Heart right ventricle (tissue), 16 donors: ENCODE measurements around the gene LURAP1L. TPM values are rescaled to one million over a fixed set of nuclear protein-coding genes. Genes with fewer than 3 reads are reported as not detected.

Source experiments
- ATAC-seq, 8 donors: fragments of 200-7000 bp; cut with Tn5 transposase; one replicate each; pipeline ENCODE4 v1.9.1; 2020; ENCODE audit warnings: mild to moderate bottlenecking in 8 of 8, moderate library complexity in 8 of 8, moderate number of reproducible peaks in 1 of 8
- DNase-seq, 2 donors: peaks; one replicate each; pipeline ENCODE4 v3.0.0-alpha.2; 2020
- H3K27ac ChIP-seq, 10 donors: fragments of 200-600 bp; sonication (generic) in 2 of 10; one replicate each; pipeline versions ENCODE4 v1.5.0 to v1.8.0; 2020 to 2022; ENCODE audit warnings: mild to moderate bottlenecking in 3 of 10
- H3K27me3 ChIP-seq, 7 donors: fragments of 200-600 bp; one replicate each; pipeline ENCODE4 v1.8.0; 2021 to 2022; ENCODE audit warnings: mild to moderate bottlenecking in 2 of 7
- H3K36me3 ChIP-seq, 9 donors: fragments of 200-600 bp; sonication (generic) in 1 of 9; one replicate each; pipeline versions ENCODE4 v1.5.0 to v1.8.0; 2020 to 2022; ENCODE audit warnings: mild to moderate bottlenecking in 2 of 9
- H3K4me1 ChIP-seq, 9 donors: fragments of 200-600 bp; sonication (generic) in 1 of 9; one replicate each; pipeline versions ENCODE4 v1.5.0 to v1.8.0; 2020 to 2022; ENCODE audit warnings: mild to moderate bottlenecking in 4 of 9
- H3K4me3 ChIP-seq, 10 donors: fragments of 200-600 bp; sonication (generic) in 2 of 10; one replicate each; pipeline versions ENCODE4 v1.5.0 to v1.8.0; 2020 to 2022; ENCODE audit warnings: mild to moderate bottlenecking in 7 of 10, moderate library complexity in 2 of 10
- H3K9me3 ChIP-seq, 11 donors: fragments of 200-600 bp in 10 of 11; sonication (generic) in 2 of 11; one replicate each; pipeline versions ENCODE4 v1.5.0 to v1.8.0; 2013 to 2022; ENCODE audit warnings: mild to moderate bottlenecking in 2 of 11, control low read depth in 1 of 11, moderate library complexity in 1 of 11
- CTCF ChIP-seq, 9 donors: fragments of 200-600 bp; sonication (generic) in 2 of 9; IDR thresholded peaks; one replicate each; pipeline versions ENCODE4 v1.5.0 to v1.8.0; 2021 to 2022; ENCODE audit warnings: antibody characterized with exemption in 9 of 9, mild to moderate bottlenecking in 5 of 9, moderate library complexity in 1 of 9
- WGBS, 2 donors: extraction: QIAGEN DNeasy Blood & Tissue Kit; methylation state at CpG; one replicate each; pipeline ENCODE4 v1.1.7; 2013; ENCODE audit warnings: inconsistent platforms in 1 of 2; 5-methylcytosine and 5-hydroxymethylcytosine counted together
- intact Hi-C, 10 donors: fragments of 100-400 bp; cut with DNase I; formaldehyde crosslinking; loops; one replicate each; pipeline versions ENCODE4 v1.11.1 to v1.14.2; 2022
- polyA plus RNA-seq, 2 donors: library from polyadenylated mRNA; stranded (reverse); fragments of 200-250 nt; gene quantifications; one replicate each; pipeline ENCODE4 v1.2.3, GENCODE V29; 2013
- total RNA-seq, 10 donors: library from RNA; stranded (reverse); fragmentation: NEBNext Ultra II Directional in 3 of 10; extraction: Animal tissue kit (Norgen Biotek cat#: 25700) in 3 of 10; gene quantifications; one replicate each; pipeline versions ENCODE4 v1.2.1 to v1.2.4, GENCODE V29; 2021 to 2023
- donor health status: Arrhythmogenic right ventricular cardiomyopathy.
- donor health status: ischemic (EF 13 %, LVEDD 7.1; RV severe dilation, severe dysfunction).
- donor health status: healthy with polysubstance abuse.
- donor health status: DM: no; HTN: yes; CAD: no.
- donor health status: DM: no; HTN: no; CAD: no.
- donor health status: ischemic (EF 25% LVEDD 6.9; RV normal size, moderate dysfunction).
- donor health status: ischemic (EF 25% LVEDD 5.7; RV mildly dilated, moderate dysfunction).
- donor health status: healthy.
- donor health status: DM: yes; HTN: yes; CAD: no.
- donor health status: Ischemic cardiomyopathy.
- donor health status: ischemic (EF 35%, LVEDD 5.7; RV mildly dilated, moderate dysfunction).
- donor health status: nonischemic (EF 11% LVEDD 7.7; RV severe dilation, severe dysfunction).
- donor health status: DM: yes; HTN: yes; CAD: no.
- donor health status: PGD.
- donor health status: ischemic (EF 29% LVEDD 5.4; RV normal size, mild dysfunction).
- donor health status: nonischemic (EF 23%, LVEDD 6.1; RV moderate dilation, normal function).

Gene LURAP1L
- total and polyA plus RNA-seq, 12 donors: 1.2 to 4.6 (median 2.2) TPM

DNA sequence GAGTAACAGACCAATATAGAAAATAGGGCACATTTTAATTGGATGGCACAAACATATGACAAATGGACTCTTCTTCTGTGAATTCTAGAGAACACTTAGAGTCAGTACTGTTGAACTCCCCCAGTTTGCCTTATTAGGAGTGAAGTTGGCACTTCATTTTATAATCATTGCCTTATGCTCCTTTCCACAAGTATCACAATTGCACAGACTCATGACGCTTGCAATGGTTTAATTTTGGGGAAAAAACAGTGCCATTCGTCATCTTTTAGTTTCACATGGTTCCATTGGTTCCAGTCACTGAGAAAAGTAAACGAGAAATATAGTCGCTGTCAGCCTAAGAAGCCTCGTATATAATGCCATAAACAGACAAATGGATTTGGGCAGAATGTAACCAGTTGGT, 71.2 kb downstream of the LURAP1L start:
- intact Hi-C loops: no loop called here
- Histone ChIP-seq H3K36me3 (no peaks in the 10 kb centered on the region), H3K9me3 (peaks cover 0 to 10% (median 0%) of the 10 kb centered on the region in 11 donors), H3K27ac (no peak overlapping the region), H3K27me3 (no peaks in the 10 kb centered on the region), H3K4me3 (no peak overlapping the region), H3K4me1 (no peaks in the 10 kb centered on the region)
- DNase-seq (no peak), ATAC-seq (no peak)
- TF ChIP-seq CTCF (IDR thresholded peaks at IDR 0.05): no peak
- WGBS, 2 donors: 92 to 95% methylated on average over 5 of the region's 5 CpGs

DNA sequence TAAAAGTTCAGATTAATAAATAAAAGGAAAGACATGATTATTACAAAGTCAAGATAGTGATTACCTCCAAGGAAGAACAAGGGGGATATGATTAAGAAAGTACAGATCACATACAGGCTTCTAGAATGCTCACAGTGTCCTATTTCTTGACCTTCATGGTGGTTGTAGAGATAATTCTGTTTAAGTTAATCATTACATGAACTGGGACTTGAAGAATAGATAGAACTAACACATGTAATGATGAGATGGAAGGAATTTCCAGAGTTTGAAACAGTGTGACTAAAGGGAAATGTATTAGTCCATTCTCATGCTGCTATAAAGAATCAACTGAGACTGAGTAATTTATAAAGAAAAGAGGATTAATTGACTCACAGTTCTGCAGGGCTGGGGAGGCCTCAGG, 72.7 kb downstream of the LURAP1L start:
- Histone ChIP-seq H3K9me3 (peaks cover 0 to 10% (median 0%) of the 10 kb centered on the region in 11 donors), H3K36me3 (no peaks in the 10 kb centered on the region), H3K4me3 (no peak overlapping the region), H3K27me3 (no peaks in the 10 kb centered on the region), H3K27ac (no peak overlapping the region), H3K4me1 (no peaks in the 10 kb centered on the region)
- no peak for TF ChIP-seq CTCF (IDR thresholded peaks at IDR 0.05)
- intact Hi-C loops: no loop called here
- no peak for ATAC-seq
- no peak for DNase-seq

DNA sequence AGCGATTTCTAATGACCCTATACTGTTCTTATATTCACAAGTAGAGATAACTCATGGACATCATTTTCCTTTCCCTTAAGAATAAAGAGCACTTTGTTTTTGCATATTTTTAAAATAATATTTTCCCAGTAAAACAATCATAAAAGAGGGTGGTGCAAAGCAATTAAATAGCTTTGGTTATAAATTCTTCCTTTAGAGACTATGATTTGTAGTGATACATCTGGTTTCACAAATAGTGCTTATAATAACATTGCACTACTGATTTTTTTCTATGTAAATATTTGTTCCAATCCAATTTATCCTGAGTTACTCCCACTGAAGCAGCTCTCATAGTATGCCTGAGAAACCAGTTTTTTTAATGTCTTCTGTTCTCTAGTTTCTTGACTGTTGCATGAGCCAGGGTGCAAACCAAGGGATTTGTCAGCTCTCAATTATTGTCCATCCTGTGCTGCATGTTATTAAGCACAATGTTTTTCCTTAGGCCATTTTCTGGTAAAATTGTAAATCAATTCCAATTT, 74.7 kb downstream of the LURAP1L start:
- Histone ChIP-seq H3K27ac (no peak overlapping the region), H3K9me3 (peaks cover 0 to 10% (median 0%) of the 10 kb centered on the region in 11 donors), H3K36me3 (no peaks in the 10 kb centered on the region), H3K27me3 (no peaks in the 10 kb centered on the region), H3K4me3 (no peak overlapping the region), H3K4me1 (no peaks in the 10 kb centered on the region)
- no peak for TF ChIP-seq CTCF (IDR thresholded peaks at IDR 0.05)
- 77 to 89% methylated on average over 1 of the region's 1 CpG for WGBS, 2 donors
- intact Hi-C loops: no loop called here
- no peak for DNase-seq
- ATAC-seq: no peak

- DNase-seq (no peak), ATAC-seq (no peak)
- no peaks in the 10 kb centered on the region for H3K4me1 ChIP-seq
- TF ChIP-seq CTCF (IDR thresholded peaks at IDR 0.05): no peak
- H3K36me3 ChIP-seq: no peaks in the 10 kb centered on the region
- intact Hi-C loops: no loop called here
- WGBS, 2 donors: 79 to 82% methylated on average over 6 of the region's 6 CpGs
- no peaks in the 10 kb centered on the region for H3K27me3 ChIP-seq
- no peak overlapping the region for H3K27ac ChIP-seq
- H3K4me3 ChIP-seq: no peak overlapping the region
- peaks cover 0 to 10% (median 0%) of the 10 kb centered on the region in 11 donors for H3K9me3 ChIP-seq
These were observed 76.7 kb downstream of the LURAP1L start for GRCh38 chr9:12851341-12852090.
